Adrenal gland (tissue), 5 donors: ENCODE results near the gene SWAP70.

Experiments used
- CTCF ChIP-seq, 6 experiments: fragments of 450-650 bp in 4 of 6; fragments of 200-600 bp in 2 of 6; sonication (generic) in 1 of 6; IDR thresholded peaks; 1 replicate in 5 of 6; 2 replicates in 1 of 6; pipeline versions ENCODE4 v1.5.1 to v1.8.0; 2016 to 2021; ENCODE audit warnings: antibody characterized with exemption in 6 of 6, mild to moderate bottlenecking in 2 of 6, moderate library complexity in 1 of 6
- POLR2A ChIP-seq, 2 donors: fragments of 450-650 bp; IDR thresholded peaks; one replicate each; pipeline ENCODE4 v1.6.1; 2017; ENCODE audit warnings: antibody characterized with exemption in 2 of 2, mild to moderate bottlenecking in 2 of 2, moderate library complexity in 1 of 2
- donor health status: DM: no; HTN: no; CAD: no.

- TF ChIP-seq CTCF (IDR thresholded peaks at IDR 0.05) (no peak), POLR2A (IDR thresholded peaks at IDR 0.05) (no peak)
Measured at GRCh38 chr11:9646324-9646723, 17.6 kb upstream of the SWAP70 start.
